CD4-positive, alpha-beta T cell treated with Interleukin-6 at 100 ng/mL for 8 hours (primary cell): ENCODE measurements around the gene TK2.
"Not testable (repeated sequence)": the region's sequence is repeated elsewhere in the genome, so short reads cannot be mapped to it uniquely, and the experiment has no call there.

Experiments used
- DNase-seq: peaks from one replicate; pipeline ENCODE4 v3.0.0-alpha.2; 2020; ENCODE audit warnings: mixed read lengths, low spot score

Gene TK2

GRCh38 chr16:66572356-66572755 lies 22.4 kb upstream of the TK2 start:
- DNase-seq: no peak

- no peak for DNase-seq
Measured at GRCh38 chr16:66569827-66570405, 20.0 kb upstream of the TK2 start.

- no peak for DNase-seq
Measured at GRCh38 chr16:66569131-66569530, 19.2 kb upstream of the TK2 start.

DNA sequence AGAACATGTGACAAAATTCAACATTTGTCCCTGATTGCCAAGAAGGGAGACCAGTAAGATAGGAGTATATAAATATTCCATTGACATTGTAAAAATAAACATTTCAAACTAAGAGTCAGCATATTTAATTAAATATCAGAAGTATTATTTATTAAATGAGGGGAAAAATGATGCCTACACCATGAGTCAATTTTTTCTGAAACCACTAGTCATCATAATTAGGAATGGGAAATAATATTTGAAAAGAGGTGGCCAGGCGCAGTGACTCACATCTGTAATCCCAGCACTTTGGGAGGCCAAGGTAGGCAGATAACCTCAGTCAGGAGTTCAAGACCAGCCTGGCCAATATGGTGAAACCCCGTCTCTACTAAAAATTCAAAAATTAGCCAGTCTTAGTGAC lies 18.4 kb upstream of the TK2 start:
- DNase-seq: no peak

DNA sequence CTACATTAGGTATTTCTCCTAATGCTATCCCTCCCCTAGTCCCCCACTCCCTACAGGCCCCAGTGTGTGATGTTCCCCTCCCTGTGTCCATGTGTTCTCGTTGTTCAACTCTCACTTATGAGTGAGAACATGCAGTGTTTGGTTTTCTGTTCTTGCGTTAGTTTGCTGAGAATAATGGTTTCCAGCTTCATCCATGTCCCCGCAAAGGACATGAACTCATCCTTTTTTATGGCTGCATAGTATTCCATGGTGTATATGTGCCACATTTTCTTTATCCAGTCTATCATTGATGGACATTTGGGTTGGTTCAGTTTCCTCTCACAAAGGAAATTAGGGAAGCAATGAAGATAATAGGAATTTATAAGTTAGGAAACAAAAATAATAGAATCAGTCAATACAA lies 17.3 kb upstream of the TK2 start:
- DNase-seq: not testable (repeated sequence)

- no peak for DNase-seq
Measured at GRCh38 chr16:66566051-66566901, 16.4 kb upstream of the TK2 start, which contains the start of gene CMTM1. Gene CMTM1, plus strand, starts transcription at chr16:66566439. Its CDS starts 75 bp downstream, at chr16:66566514.

GRCh38 chr16:66563574-66564334 lies 13.8 kb upstream of the TK2 start:
- no peak for DNase-seq

- DNase-seq: no peak
Measured at GRCh38 chr16:66562986-66563385, 13.1 kb upstream of the TK2 start.

GRCh38 chr16:66562409-66562808 lies 12.5 kb upstream of the TK2 start:
- DNase-seq: no peak

DNA sequence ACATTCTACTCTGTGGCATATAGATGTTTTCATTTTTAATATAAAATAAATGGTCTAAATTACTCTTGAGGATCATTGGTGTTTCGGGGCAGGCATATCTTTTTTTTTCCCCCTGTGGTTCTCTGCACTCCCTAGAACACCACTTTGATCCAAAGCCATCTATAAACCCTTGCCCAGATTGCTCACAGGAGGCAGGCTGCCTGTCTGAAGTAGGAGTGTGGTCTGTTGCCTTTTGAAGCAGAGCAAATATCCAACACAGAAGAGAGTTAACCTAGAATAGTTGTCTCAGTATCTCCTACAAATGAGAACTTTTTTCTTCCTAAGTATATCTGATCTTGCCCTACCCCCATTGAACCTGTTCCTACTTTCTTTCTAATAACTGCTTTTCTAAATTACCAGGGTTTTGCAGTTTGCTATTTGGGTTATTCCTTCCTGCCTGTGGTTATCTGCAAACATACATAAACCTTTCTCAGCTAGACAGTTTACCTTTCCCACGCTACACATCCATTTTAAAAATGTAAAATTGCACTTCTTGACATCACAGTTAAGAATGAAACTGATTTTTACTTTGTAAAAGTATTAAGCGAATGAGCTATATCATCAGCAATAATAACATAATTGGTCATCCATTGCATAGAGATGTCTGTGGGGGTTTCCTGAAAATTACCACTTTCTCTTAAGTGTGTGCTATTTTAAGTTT lies 11.6 kb upstream of the TK2 start:
- no peak for DNase-seq

DNA sequence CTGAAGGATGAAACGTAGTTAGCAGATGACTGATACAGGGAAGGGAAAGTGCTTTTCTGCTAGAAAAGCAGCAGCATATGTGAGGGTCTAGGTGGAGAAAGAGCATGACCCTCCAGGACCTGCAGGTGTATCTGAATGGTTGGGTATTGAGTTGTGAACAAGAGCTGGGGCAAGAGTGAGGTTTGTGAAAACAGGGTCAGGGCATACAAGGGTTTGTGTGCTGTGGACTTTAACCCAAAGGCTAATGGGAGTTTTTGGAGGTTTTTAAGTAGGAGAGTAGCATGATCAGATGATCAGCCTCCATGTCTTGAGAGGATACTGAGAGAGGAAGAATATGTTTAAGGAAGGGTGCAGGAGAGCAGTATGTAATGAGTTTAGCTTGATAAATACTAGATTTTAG lies 10.2 kb upstream of the TK2 start:
- no peak for DNase-seq

- no peak for DNase-seq
Measured at GRCh38 chr16:66554495-66554894, 4.6 kb upstream of the TK2 start.

DNA sequence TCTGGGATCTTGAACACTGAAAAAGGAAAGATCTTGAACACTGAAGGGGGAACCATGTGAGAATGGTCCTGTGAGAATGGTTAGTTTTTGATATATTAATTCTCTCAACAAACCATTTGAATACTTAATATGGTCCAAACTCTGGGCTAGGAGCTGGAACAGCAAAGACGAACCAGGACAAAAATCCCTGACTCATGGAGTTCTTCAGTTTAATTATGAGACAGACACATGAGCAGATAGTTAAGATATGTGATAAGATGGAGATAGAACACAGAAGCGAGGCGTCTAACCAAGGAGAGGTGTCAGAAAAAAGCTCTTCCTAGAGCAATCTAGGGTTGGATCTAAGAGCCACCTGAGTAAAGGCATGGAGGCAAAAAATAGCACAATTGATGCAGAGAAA lies 4.1 kb upstream of the TK2 start:
- DNase-seq: no peak

GRCh38 chr16:66553223-66553622 lies 3.3 kb upstream of the TK2 start:
- no peak for DNase-seq

DNA sequence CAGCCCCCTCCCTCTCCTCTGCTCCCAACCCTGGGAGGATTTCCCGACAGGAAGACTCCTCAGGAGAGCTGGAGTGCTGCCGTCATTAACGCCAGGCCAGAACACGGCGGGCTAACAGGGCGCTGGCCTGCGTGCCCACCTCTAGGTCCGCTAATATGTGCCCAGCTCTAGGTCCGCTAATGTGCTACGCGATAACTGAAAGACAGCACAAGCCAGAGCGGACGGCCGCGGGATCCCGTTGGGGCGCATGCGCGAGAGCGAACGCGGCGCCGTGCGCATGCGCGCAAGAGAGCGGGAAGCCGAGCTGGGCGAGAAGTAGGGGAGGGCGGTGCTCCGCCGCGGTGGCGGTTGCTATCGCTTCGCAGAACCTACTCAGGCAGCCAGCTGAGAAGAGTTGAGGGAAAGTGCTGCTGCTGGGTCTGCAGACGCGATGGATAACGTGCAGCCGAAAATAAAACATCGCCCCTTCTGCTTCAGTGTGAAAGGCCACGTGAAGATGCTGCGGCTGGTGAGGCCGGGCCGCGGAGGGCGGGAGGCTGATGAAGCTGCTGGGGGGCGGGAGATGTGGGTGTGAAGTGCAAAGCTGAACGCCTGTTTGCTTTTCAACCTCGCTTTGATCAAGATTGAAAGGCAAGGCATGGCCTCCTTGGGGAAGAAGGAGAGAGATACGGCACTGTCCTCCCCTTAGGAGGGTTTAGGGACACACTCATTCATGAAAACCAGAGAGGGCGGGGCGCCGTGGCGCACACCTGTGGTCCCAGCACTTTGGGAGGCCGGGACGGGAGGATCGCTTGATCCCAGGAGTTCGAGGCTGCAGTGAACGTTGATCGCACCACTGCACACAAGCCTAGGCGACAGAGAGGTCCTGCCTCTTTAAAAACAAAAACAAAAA lies 2.6 kb upstream of the TK2 start, which contains the start of gene CKLF:
Gene CKLF (plus strand): TSS at position 291 of the 892 bp plus-strand sequence. CDS start 140 bp downstream, at position 431.
- DNase-seq: peak; percentile 91

DNA sequence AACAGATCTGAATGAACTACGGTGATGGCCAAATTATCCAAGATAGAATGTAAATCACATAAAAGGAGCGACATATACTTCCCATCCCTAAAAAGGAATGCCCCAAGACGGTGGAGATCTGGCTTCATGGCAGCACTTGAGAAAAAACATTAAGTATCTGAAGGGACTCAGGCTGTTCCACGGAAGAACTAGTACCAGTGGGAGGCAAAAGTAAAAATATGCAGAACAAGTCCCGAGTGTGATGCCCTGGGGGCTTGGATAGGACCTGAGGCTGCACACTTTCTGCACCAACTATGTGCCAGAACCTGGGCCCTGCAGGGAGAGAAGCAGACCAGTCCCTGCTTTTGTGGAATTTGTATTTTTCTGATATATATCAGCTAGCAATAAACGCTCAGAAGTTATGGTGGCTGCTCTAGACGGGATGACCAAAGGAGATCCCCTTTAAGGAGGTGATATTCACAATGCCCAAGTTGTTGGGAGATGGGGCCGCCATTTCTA lies 1.9 kb upstream of the TK2 start:
- no peak for DNase-seq

GRCh38 chr16:66551348-66551759 lies 1.4 kb upstream of the TK2 start:
- DNase-seq: peak; percentile 67

DNA sequence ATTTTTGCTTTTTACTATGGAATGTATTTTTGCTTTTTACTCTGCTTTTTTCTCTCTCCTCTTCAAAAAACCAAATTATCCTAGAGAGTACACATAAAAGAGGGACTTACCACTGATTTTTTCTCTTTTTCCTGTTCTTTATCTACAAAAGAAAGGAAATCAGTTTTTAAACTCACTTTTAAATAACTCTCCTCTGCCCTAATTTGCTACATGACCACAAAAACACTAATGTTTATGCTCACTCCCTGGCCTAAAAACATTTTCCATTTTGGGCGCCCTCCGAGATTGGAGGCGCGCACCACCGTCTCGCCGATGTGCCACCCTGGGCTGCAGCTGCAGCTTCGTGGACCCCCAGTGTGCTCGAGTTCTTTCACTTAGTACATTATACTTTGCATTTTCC lies 1.1 kb downstream of the TK2 start:
- DNase-seq: no peak

GRCh38 chr16:66548068-66548467 lies 1.9 kb downstream of the TK2 start:
- no peak for DNase-seq

DNA sequence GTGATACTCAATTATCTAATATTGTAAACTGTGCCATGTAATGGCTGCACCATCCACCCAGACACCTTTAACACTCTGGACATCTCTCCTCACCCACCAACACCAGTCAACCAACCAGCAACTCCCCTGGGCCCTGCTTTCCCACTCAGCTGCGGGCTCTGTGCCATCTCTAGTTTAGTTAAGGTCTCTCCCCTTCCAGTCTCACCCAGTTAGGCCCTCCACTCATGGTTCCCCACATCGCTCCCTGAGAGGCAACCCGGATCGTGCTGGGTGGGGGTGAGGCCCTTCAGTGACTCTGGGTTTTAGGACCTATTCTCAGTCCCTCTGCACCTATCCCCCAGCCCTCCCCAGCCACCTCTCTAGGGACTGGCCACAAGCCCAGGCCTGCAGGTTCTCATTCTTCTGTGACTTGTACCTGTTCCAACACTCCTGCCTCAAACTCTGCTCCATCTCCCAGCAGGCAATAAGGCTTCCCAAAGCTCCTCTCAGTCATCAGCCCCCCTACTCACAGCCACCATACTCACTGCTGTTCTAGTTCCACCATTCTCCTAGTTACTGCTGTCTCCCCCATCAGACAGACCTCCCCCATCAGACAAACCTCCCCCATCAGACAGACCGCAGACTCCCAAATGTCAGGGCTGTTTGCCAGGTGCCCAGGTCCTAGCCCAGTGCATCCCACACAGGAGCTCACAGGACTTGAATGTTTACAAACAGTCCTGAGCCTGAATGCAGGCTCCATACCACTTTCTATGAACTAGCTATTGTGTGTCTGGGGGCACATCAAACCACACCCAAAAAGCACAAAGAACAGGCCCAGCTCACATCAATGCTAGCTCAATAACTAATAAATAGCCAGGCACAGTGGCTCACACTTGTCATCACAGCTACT lies 2.6 kb downstream of the TK2 start:
- no peak for DNase-seq
